Activated CD8-positive, alpha-beta memory T cell treated with anti-CD3 and anti-CD28 coated beads, Interleukin-2, amount 50 U/mL, for 24 hours (primary cell): ENCODE results near the gene RALY.

Experiments
- DNase-seq: peaks from one replicate; pipeline ENCODE4 v3.0.0-alpha.2; 2020; ENCODE audit errors: extremely low read depth

Gene RALY

GRCh38 chr20:34076952-34077351 is 83.2 kb downstream of the RALY start:
- no peak for DNase-seq

GRCh38 chr20:34078540-34078939 is 84.8 kb downstream of the RALY start:
- DNase-seq, result no peak

DNA sequence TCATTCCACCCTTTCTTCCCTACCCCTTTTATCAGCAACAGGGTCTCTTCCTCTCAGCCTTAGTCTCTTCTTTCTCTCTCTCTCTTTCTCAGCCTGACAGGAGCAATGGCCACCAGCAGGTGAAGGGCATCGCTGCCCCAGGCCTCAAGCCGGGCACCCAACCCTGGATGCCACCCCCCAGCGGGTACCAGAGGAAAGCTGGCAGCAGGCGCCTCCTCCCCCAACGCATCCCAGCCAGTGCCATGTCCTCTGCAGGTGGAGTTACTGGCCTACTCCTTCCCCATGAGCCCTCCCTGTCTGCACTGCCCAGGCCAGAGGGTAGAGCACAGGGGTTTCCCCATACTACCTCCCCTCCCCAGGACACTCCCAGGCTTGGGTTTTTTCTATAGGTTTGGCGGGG is 86.1 kb downstream of the RALY start:
- DNase-seq, result no peak

DNA sequence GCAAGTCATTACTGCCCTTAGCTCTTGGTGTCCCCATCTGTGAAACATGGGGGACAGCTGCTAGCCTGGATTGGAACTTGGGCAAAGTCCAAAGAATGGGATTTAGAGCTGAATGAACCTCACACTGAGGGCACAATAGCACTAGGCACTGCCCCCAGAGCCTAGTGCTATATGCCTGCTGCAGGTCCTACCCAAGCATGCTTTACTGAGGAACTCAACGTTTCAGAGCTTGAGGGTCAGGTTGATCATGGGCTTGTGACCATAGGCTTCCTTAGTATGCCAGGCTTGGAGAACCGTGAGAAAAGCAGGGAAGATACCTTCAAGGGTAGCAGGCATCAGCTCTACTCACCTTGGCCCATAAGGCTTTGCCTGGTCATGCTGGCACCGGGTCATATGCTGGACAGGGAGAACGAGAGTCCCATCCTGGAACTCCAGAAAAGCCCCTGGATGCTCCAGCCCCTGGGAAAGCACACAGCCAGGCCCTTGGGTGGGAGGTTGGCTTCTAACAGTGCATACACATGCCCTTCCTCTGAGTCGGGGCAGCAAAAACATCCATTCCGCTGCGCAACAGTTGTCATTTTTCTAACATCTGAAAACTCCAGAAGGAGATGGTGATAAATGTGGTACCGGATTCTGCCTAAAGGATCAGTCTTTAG is 88.6 kb downstream of the RALY start:
- DNase-seq, result no peak

GRCh38 chr20:34083137-34083536 is 89.4 kb downstream of the RALY start:
- no peak for DNase-seq

DNA sequence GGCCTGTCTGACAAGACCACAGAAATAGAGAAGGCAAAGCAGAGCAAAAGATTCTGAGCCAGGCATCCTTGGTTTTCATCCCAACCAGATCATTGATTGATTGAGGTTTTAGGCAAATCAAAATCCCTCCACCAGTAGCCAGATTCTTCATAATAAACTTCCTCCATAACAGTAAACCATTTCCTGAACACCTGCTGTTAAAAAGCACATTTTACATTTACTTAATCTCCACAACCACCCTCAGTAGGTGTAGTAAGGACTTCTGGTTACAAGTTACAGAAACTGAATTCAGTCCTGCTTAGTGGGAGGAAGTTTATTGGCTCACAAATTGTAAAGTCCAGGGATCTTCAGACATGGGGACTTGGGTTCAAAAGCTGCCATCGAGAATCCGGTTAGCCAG is 90.1 kb downstream of the RALY start:
- no peak for DNase-seq

DNA sequence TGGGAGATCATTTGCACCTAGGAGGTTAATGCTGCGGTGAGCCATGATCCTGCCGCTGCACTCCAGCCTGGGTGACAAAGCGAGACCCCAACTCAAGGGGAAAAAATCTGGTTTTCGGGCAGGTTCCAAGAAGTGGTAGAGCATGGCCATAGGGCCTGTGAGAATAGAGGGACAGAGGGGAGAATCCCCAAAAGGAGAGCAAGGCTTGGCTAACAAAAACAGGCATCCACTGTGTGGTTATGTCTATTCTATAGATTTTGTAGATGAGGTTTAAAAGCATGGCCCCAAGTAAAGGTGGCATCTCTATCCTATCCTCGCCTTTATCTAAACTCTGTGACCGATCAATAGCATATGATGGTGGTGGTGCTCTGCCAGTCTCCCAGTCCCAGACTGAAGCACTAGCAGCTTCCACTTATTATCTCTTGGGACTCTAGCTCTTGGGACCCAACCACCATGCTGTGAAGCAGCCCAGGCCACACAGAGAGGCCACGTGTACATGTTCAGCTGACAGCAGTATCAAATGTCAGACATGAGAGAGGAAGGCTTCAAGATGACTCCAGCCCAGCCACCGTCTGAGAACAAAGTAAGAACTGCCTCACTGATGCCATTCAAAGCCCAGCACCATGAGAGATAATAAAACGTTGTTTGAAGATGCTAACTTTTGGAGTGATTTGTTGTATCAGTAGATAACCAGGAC is 90.7 kb downstream of the RALY start:
- no peak for DNase-seq

DNA sequence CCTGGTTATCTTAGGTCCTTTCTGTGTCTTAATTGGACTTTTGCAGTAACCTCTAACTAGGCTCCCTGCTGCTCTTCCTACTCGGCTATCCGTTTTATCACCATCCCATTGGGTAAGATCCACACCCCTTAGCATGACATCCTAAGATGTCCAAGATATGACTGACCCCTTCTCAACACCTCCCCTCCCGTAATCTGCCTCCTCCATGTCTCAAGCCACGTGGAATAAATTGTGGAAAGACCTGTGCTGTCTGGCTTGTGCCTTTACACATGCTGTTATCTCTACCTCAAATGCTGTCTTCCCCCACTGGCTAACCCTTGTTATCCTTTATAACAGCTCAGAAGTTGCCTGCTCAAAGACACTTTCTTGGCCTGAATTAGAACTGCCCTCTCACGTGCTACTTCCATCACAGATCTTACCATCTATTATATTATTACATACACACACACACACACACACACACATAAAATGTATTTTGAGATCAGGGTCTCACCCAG is 91.9 kb downstream of the RALY start:
- DNase-seq, result no peak

- DNase-seq, result no peak
Observed at GRCh38 chr20:34088305-34089174, 94.8 kb downstream of the RALY start.

DNA sequence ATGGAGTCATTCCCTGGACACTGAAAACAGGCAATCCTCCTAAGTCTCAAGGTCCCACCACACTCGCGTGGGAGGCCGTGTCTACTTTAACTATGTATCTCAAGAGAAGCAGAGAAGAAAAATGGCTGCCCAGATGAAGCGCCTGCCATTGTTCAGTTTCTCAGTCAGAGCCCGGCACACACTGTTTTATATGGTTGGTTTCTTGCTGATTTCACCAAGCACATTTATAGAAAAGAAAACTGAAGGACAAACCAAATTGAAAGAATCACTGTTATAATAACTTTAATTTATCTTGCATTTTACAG is 95.4 kb downstream of the RALY start:
- no peak for DNase-seq

DNA sequence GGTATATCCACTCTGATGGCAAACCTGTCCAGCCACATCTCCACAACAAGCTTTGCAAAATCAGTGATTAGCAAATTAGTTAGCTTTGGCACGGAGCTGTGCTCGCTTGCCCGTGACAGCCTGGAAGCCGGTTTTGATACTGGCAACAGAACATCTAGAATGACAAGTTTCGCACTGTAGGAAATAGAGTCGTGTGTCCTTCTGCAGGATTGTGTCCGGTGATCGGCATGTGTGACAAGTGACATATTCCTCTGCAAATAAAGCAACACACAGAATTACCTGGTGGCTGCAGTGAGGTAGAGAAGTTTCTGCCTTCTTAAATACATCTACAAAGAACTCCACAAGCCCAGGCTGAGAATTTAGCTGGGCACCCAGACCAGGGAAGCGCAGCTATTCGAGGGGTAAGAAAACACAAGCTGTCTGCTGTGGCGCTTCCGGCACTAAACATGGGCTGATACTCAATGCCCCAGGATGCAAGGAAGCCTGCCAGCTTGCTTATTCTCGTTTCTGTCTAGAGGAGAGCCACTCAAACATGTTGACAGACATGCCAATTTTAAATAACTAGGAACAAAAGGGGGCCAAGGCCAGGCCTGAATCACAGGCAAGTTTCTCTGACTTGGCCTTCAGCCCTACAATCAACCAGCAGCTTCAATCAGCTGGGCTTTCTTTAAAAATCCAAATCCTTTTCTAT is 96.1 kb downstream of the RALY start:
- DNase-seq, result no peak

GRCh38 chr20:34090645-34091044 is 96.9 kb downstream of the RALY start:
- no peak for DNase-seq

- DNase-seq, result no peak
Observed at GRCh38 chr20:34091637-34092200, 98.0 kb downstream of the RALY start.

DNA sequence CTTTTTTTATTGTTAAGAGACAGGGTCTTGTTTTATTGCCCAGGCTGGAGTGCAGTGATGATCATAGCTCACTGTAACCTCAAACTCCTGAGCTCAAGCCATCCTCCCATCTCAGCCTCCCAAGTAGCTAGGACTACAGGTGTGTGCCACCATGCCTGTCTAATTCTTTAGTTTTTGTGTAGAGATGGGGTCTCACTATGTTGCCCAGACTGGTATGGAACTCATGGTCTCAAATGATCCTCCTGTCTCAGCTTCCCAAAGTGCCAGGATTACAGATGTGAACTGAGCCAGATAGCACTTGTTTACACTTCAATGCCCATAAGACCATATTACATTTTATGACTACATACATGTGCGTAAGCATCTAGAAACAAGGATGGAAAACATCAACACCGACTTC is 100.2 kb downstream of the RALY start:
- DNase-seq, result no peak

DNA sequence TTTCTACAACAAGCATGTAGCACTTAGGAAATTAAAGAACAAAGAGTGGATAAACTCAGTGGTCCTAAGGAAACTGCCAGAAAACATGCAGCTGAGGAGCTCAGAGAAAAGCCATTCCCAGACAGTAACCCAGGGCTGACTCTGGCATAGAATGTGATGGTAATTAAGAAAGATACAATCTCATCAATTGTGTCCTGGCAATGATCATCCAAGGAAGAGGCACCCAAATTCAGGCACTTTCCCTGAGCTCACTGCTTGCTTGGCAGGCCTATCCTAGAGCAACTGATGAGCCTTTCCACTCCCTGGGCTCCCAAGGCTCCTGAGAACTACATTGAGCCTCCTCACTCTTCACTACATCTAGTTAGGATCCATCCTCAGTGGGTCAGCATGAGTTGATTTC is 102.1 kb downstream of the RALY start:
- DNase-seq, result no peak

DNA sequence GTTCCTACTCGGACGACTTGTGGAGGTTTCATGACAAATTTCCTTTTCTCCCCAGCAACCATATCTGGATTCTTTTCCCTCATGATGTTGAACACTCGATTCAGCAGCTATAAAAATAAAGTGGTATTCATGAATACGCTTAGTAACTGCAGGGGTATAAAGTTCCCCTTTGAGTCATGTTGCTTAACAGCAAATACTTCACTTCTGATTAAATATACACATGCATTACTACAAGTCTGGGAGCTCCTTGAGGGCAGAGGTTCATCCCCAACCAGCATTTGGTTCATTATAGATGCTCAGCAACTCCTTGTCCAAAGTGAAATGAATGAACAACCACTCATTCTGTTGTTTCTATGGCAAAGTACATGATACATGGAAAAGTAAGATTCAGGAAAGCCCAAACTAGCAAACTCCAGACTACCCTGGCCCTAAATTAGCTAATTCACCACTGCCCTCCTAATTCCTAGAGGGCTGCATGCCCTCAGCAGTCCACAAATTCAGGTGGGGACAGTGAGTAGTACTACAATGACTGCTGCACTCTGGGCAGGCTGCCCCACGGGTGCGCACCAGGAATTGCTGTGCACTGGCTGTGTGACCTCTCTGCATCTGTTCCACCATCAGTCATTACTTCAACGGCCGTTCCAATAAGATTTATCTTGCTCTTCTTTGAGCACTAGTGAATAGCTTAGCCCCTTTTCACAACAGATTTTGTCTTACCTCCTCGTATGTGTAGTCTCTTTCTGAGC is 103.2 kb downstream of the RALY start:
- DNase-seq, result no peak

- no peak for DNase-seq
Observed at GRCh38 chr20:34098570-34098969, 104.9 kb downstream of the RALY start.

DNA sequence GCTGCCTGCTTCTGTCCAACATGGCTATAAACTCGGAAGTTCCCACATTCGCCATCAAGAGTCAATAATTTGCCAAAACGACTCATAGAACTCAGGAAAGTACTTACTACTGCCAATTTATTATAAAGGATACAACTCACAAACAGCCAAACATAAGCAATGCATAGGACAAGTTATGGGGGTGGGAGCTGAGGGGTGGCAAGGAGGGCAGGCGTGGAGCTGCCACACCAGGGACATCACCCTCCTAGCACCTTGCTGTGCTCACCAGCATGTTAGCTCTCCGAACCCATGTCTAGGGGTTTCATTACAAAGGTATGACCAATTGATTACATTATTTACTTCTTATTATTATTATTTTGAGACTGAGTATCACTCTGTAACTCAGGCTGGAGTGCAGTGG is 106.0 kb downstream of the RALY start:
- DNase-seq, result no peak

DNA sequence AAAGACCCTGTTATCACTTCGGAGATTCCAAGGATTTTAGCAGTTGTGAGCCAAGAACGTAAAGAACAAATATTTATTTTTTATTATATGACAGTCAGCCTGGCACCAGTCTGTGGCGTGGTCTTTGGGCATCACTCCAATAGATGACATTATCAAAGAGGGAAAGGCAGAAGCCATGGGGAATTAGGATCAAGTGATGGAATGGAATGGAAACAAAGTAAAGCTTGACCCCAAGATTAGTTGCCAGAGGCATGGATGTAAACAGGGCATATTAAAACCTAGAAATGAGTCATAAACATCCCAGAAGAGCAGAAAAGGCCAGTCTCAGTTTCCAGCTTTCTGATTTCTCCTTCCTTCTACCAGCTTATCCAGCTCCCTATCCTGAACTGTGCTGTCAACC is 106.9 kb downstream of the RALY start:
- no peak for DNase-seq

GRCh38 chr20:34102342-34102741 is 108.6 kb downstream of the RALY start:
- DNase-seq, result no peak

DNA sequence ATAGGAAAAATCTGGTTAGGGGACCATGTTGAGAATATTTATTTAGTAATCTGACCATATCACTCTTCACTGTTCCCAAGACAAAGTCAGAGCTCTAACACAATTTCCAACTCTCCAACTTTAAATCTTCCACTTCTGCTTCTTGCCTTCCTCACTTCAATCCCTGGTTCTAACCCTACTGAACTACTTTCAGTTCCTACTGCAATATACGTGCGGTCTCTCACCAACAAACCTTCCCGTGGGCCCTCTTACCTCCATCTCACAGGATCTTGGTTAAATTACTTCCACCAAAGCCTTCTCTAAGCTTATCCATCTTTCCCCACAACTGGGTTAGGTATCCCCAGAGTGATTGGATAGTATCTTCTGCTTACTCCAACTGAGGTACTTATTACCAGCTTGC is 110.3 kb downstream of the RALY start:
- no peak for DNase-seq
